Skeletal muscle satellite cell (primary cell): ENCODE measurements around the gene SSC5D. TPM values are rescaled to one million over a fixed set of nuclear protein-coding genes. Genes with fewer than 3 reads are reported as not detected.

ENCODE experiments used
- H3K27me3 ChIP-seq: 2 replicates; pipeline ENCODE4 v1.7.0; 2013; ENCODE audit warnings: low read length; ENCODE audit not compliant: control insufficient read depth, insufficient read depth
- H3K36me3 ChIP-seq: 2 replicates; pipeline ENCODE4 v1.7.0; 2013; ENCODE audit warnings: mild to moderate bottlenecking, control low read depth, low read length; ENCODE audit not compliant: insufficient read depth
- H3K4me1 ChIP-seq: 2 replicates; pipeline ENCODE4 v1.7.0; 2013; ENCODE audit warnings: low read length; ENCODE audit not compliant: control insufficient read depth, insufficient read depth
- H3K4me2 ChIP-seq: 2 replicates; pipeline ENCODE4 v1.7.0; 2013; ENCODE audit warnings: mild to moderate bottlenecking, low read length
- H3K4me3 ChIP-seq: 2 replicates; pipeline ENCODE4 v1.7.0; 2013; ENCODE audit warnings: low read length
- H3K9ac ChIP-seq: 2 replicates; pipeline ENCODE4 v1.7.0; 2013; ENCODE audit warnings: mild to moderate bottlenecking, low read depth, low read length, moderate library complexity
- H3K9me3 ChIP-seq: replicated peaks from 2 replicates; pipeline ENCODE4 v1.7.0; 2013; ENCODE audit warnings: mild to moderate bottlenecking, control low read depth, low read length
- total RNA-seq: library from RNA; depleted of rRNA; stranded (reverse); fragments of >200 nt; gene quantifications from 2 replicates; pipeline ENCODE4 v1.2.3, GENCODE V29; 2012; rRNA removed

Gene SSC5D
- total RNA-seq: 11.9 and 24.2 TPM in 2 replicates

- Histone ChIP-seq H3K36me3 (no peaks in the 10 kb centered on the region), H3K4me2 (peak within 1 kb of the TSS; percentile 95), H3K4me3 (peak within 1 kb of the TSS; percentile 78), H3K4me1 (peaks cover 50% of the 10 kb centered on the region), H3K27me3 (peaks cover 5% of the 10 kb centered on the region), H3K9ac (peak within 1 kb of the TSS; percentile 83), H3K9me3 (no peaks in the 10 kb centered on the region)
Measured at GRCh38 chr19:55487924-55488687, at the start of gene SSC5D. TSS of gene SSC5D (plus strand) at chr19:55488436. CDS start at chr19:55488590, 154 bp downstream.

GRCh38 chr19:55439052-55439451, 49.2 kb upstream of the SSC5D start:
- H3K36me3 ChIP-seq: no peaks in the 10 kb centered on the region
- H3K4me1 ChIP-seq: peaks cover 3% of the 10 kb centered on the region
- H3K9ac ChIP-seq: no peak overlapping the region
- no peak overlapping the region for H3K4me2 ChIP-seq
- H3K27me3 ChIP-seq: peaks cover 47% of the 10 kb centered on the region
- H3K9me3 ChIP-seq: no peaks in the 10 kb centered on the region
- no peak overlapping the region for H3K4me3 ChIP-seq

GRCh38 chr19:55440411-55441105, 47.7 kb upstream of the SSC5D start:
- H3K9ac ChIP-seq: no peak overlapping the region
- H3K4me2 ChIP-seq: peak overlapping the region; percentile 41
- H3K9me3 ChIP-seq: no peaks in the 10 kb centered on the region
- no peaks in the 10 kb centered on the region for H3K36me3 ChIP-seq
- peaks cover 3% of the 10 kb centered on the region for H3K4me1 ChIP-seq
- H3K27me3 ChIP-seq: peaks cover 60% of the 10 kb centered on the region
- H3K4me3 ChIP-seq: no peak overlapping the region

- Histone ChIP-seq H3K27me3 (peaks cover 64% of the 10 kb centered on the region), H3K9ac (no peak overlapping the region), H3K4me3 (no peak overlapping the region), H3K4me1 (peaks cover 3% of the 10 kb centered on the region), H3K4me2 (no peak overlapping the region), H3K9me3 (no peaks in the 10 kb centered on the region), H3K36me3 (no peaks in the 10 kb centered on the region)
Measured at GRCh38 chr19:55441319-55441691, 46.9 kb upstream of the SSC5D start.

- Histone ChIP-seq H3K4me3 (no peak overlapping the region), H3K36me3 (no peaks in the 10 kb centered on the region), H3K4me1 (peaks cover 3% of the 10 kb centered on the region), H3K4me2 (no peak overlapping the region), H3K9me3 (no peaks in the 10 kb centered on the region), H3K27me3 (peaks cover 67% of the 10 kb centered on the region), H3K9ac (no peak overlapping the region)
Measured at GRCh38 chr19:55441692-55442321, 46.4 kb upstream of the SSC5D start.

- Histone ChIP-seq H3K4me1 (peaks cover 3% of the 10 kb centered on the region), H3K9ac (no peak overlapping the region), H3K4me3 (no peak overlapping the region), H3K27me3 (peaks cover 72% of the 10 kb centered on the region), H3K9me3 (no peaks in the 10 kb centered on the region), H3K36me3 (no peaks in the 10 kb centered on the region), H3K4me2 (no peak overlapping the region)
Measured at GRCh38 chr19:55442372-55442961, 45.8 kb upstream of the SSC5D start.

- Histone ChIP-seq H3K4me3 (no peak within 1 kb of the TSS), H3K9ac (no peak within 1 kb of the TSS), H3K36me3 (no peaks in the 10 kb centered on the region), H3K27me3 (peaks cover 77% of the 10 kb centered on the region), H3K4me2 (no peak within 1 kb of the TSS), H3K4me1 (peaks cover 3% of the 10 kb centered on the region), H3K9me3 (no peaks in the 10 kb centered on the region)
Measured at GRCh38 chr19:55443045-55443823, 45.0 kb upstream of the SSC5D start, which contains the start of gene SHISA7. TSS of gene SHISA7 (minus strand) at chr19:55443300. CDS start at chr19:55442863, 437 bp downstream.

GRCh38 chr19:55443824-55444480, 44.3 kb upstream of the SSC5D start:
- H3K27me3 ChIP-seq: peaks cover 75% of the 10 kb centered on the region
- H3K9ac ChIP-seq: no peak overlapping the region
- peaks cover 3% of the 10 kb centered on the region for H3K4me1 ChIP-seq

GRCh38 chr19:55444646-55445045, 43.6 kb upstream of the SSC5D start:
- Histone ChIP-seq H3K9me3 (no peaks in the 10 kb centered on the region), H3K4me2 (no peak overlapping the region), H3K27me3 (peaks cover 74% of the 10 kb centered on the region), H3K9ac (no peak overlapping the region), H3K4me3 (no peak overlapping the region), H3K4me1 (peaks cover 3% of the 10 kb centered on the region), H3K36me3 (no peaks in the 10 kb centered on the region)

More at GRCh38 chr19:55443824-55444480, 44.3 kb upstream of the SSC5D start:
- Histone ChIP-seq H3K4me3 (no peak overlapping the region), H3K36me3 (no peaks in the 10 kb centered on the region), H3K4me2 (no peak overlapping the region), H3K9me3 (no peaks in the 10 kb centered on the region)

- H3K27me3 ChIP-seq: peaks cover 72% of the 10 kb centered on the region
Measured at GRCh38 chr19:55446060-55446459, 42.2 kb upstream of the SSC5D start.

More at GRCh38 chr19:55446060-55446459, 42.2 kb upstream of the SSC5D start:
- Histone ChIP-seq H3K9me3 (no peaks in the 10 kb centered on the region), H3K4me2 (no peak overlapping the region), H3K4me1 (no peaks in the 10 kb centered on the region), H3K9ac (no peak overlapping the region), H3K4me3 (no peak overlapping the region), H3K36me3 (no peaks in the 10 kb centered on the region)
